GM19395 (cell line): ENCODE measurements around the gene SPATA46.
"Not testable (repeated sequence)": the region's sequence is repeated elsewhere in the genome, so short reads cannot be mapped to it uniquely, and the experiment has no call there.

ENCODE experiments used
- ATAC-seq: cut with Tn5 transposase; IDR thresholded peaks from one replicate; pipeline ENCODE4 v1.9.1; 2021; ENCODE audit warnings: mild to moderate bottlenecking, moderate library complexity; ENCODE audit not compliant: unreplicated experiment

The SPATA46 gene

GRCh38 chr1:162358928-162359327, 17.7 kb downstream of the SPATA46 start:
- ATAC-seq = no peak

GRCh38 chr1:162357681-162358266, 18.9 kb downstream of the SPATA46 start:
- ATAC-seq = no peak

- no peak for ATAC-seq
Measured at GRCh38 chr1:162353702-162354101, 23.0 kb downstream of the SPATA46 start.

GRCh38 chr1:162353078-162353477, 23.6 kb downstream of the SPATA46 start:
- ATAC-seq = no peak

- ATAC-seq = not testable (repeated sequence)
Measured at GRCh38 chr1:162351874-162352273, 24.8 kb downstream of the SPATA46 start.

- ATAC-seq = no peak
Measured at GRCh38 chr1:162351246-162351842, 25.3 kb downstream of the SPATA46 start.

GRCh38 chr1:162349635-162350330, 26.9 kb downstream of the SPATA46 start:
- no peak for ATAC-seq

- no peak for ATAC-seq
Measured at GRCh38 chr1:162347281-162347680, 29.4 kb downstream of the SPATA46 start.

GRCh38 chr1:162343470-162343869, 33.2 kb downstream of the SPATA46 start:
- no peak for ATAC-seq

- ATAC-seq = no peak
Measured at GRCh38 chr1:162342452-162342983, 34.1 kb downstream of the SPATA46 start.

- ATAC-seq = no peak
Measured at GRCh38 chr1:162336621-162337285, 39.9 kb downstream of the SPATA46 start.

- ATAC-seq = no peak
Measured at GRCh38 chr1:162335126-162335525, 41.5 kb downstream of the SPATA46 start.

- no peak for ATAC-seq
Measured at GRCh38 chr1:162333991-162334390, 42.7 kb downstream of the SPATA46 start.

GRCh38 chr1:162329826-162330225, 46.8 kb downstream of the SPATA46 start:
- no peak for ATAC-seq

GRCh38 chr1:162328512-162328911, 48.1 kb downstream of the SPATA46 start:
- ATAC-seq = no peak

- ATAC-seq = no peak
Measured at GRCh38 chr1:162327788-162328165, 48.9 kb downstream of the SPATA46 start.

GRCh38 chr1:162327144-162327787, 49.4 kb downstream of the SPATA46 start:
- no peak for ATAC-seq

GRCh38 chr1:162326559-162326958, 50.1 kb downstream of the SPATA46 start:
- no peak for ATAC-seq

GRCh38 chr1:162324396-162324795, 52.3 kb downstream of the SPATA46 start:
- ATAC-seq = no peak
